DOHH2 (cell line): ENCODE results near the gene RAB3B.

Experiments
- CTCF ChIP-seq: fragments of 200-600 bp; sonication (generic); IDR thresholded peaks from one replicate; pipeline ENCODE4 v1.5.1; 2014; ENCODE audit warnings: antibody characterized with exemption, mild to moderate bottlenecking, low read depth, low read length; ENCODE audit not compliant: poor library complexity, severe bottlenecking
- EZH2phosphoT487 ChIP-seq: fragments of 200-600 bp; sonication (generic); IDR thresholded peaks from 2 replicates; pipeline ENCODE4 v1.6.1; 2017; ENCODE audit warnings: borderline replicate concordance, mild to moderate bottlenecking, antibody characterized with exemption, low read length, moderate library complexity, mixed read lengths

DNA sequence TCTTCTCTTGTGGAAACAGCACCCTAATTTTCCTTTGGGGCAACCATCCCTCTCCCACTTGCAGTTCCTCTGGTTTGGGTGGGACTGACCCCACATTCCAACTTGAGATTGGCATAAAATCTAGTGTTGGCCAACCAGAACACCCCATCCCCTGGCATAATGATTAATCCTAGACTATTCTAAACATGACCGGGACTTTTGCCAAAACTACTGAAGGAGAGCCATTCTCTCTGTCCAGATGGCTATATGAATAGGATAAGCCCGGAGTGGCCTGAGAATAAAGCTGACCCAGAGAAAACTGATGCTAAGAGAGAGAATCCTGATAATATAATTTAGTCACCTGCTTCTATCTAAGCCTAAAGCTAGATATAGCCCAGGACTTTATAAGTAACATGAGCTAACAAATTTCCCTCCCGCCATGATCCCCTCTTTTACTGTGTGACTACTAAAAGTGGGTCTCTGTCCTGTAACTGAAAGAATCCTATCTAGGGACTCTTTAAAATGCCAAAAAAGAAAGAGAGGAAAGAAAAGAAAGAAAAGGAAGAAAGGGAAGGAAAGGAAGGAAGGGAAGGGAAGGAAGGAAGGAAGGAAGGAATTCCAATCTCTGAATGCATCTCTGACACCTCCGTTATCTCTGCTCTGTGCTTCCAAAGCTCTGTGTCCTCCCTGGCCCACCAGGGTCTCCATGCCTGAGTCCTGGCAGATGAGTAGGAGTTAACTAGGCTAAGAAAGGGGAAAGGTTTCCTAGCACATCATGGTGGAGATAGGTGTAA is 84.0 kb downstream of the RAB3B start:
- no peak for TF ChIP-seq CTCF
- no peak for TF ChIP-seq EZH2phosphoT487
